Erythroblast (primary cell): ENCODE results near the gene FBXW5.

Experiments used
- GATA1 ChIP-seq: IDR thresholded peaks from 2 replicates; pipeline ENCODE4 v1.6.1; 2011; ENCODE audit warnings: low read depth, mild to moderate bottlenecking, control low read depth, low read length, moderate library complexity
- POLR2A ChIP-seq: IDR thresholded peaks from 2 replicates; pipeline ENCODE4 v1.6.1; 2011; ENCODE audit warnings: mild to moderate bottlenecking, low read length

DNA sequence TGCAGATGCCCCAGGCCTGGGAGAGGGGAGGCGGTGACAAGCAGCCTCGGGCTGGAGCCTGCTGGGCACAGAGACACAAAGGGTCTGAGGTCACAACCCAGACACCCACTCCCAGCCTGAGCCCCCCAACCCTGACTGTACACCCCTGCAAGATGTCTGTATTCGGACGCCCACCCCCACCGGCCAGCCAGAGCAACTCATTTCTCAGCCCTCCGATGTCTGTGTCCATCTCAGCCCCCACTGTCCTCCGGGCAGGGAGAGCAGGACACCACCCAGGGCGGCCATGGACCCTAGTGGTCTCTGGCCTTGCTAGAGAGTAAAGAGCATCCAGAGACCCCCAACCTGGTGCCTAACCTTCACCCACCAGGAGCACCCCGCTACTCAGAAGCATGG, 11.4 kb upstream of the FBXW5 start:
- TF ChIP-seq POLR2A (no peak), GATA1 (no peak)
